Activated CD4-positive, alpha-beta T cell treated with anti-CD3 and anti-CD28 coated beads for 1 hour (primary cell): ENCODE data around the gene CDX2.
"Not testable (repeated sequence)": the region's sequence is repeated elsewhere in the genome, so short reads cannot be mapped to it uniquely, and the experiment has no call there.

Source experiments
- DNase-seq: peaks from one replicate; pipeline ENCODE4 v3.0.0-alpha.2; 2020

CDX2 gene

GRCh38 chr13:27969082-27969865 is at the start of gene CDX2:
TSS of gene CDX2 (minus strand) at chr13:27969315. CDS start at chr13:27969006, 309 bp downstream.
- no peak for DNase-seq

- DNase-seq, result no peak
Observed at GRCh38 chr13:28014301-28014700, 45.2 kb upstream of the CDX2 start.

- DNase-seq, result no peak
Observed at GRCh38 chr13:28013482-28013881, 44.4 kb upstream of the CDX2 start.

GRCh38 chr13:28012896-28013295 is 43.8 kb upstream of the CDX2 start:
- no peak for DNase-seq

GRCh38 chr13:28012383-28012782 is 43.3 kb upstream of the CDX2 start:
- no peak for DNase-seq

- no peak for DNase-seq
Observed at GRCh38 chr13:28010046-28010445, 40.9 kb upstream of the CDX2 start.

- not testable (repeated sequence) for DNase-seq
Observed at GRCh38 chr13:28005016-28005415, 35.9 kb upstream of the CDX2 start.

- no peak for DNase-seq
Observed at GRCh38 chr13:28002886-28003698, 34.0 kb upstream of the CDX2 start.

- no peak for DNase-seq
Observed at GRCh38 chr13:28001837-28002473, 32.8 kb upstream of the CDX2 start.

GRCh38 chr13:28001049-28001448 is 31.9 kb upstream of the CDX2 start:
- no peak for DNase-seq

- no peak for DNase-seq
Observed at GRCh38 chr13:28000567-28000966, 31.5 kb upstream of the CDX2 start.

GRCh38 chr13:27997904-27998522 is 28.9 kb upstream of the CDX2 start:
- DNase-seq, result no peak

GRCh38 chr13:27991881-27992280 is 22.8 kb upstream of the CDX2 start:
- DNase-seq, result no peak

- no peak for DNase-seq
Observed at GRCh38 chr13:27988520-27988919, 19.4 kb upstream of the CDX2 start, which contains the start of gene URAD. TSS of gene URAD (minus strand) at chr13:27988693. CDS start at chr13:27988637, 56 bp downstream.

GRCh38 chr13:27985600-27985999 is 16.5 kb upstream of the CDX2 start:
- no peak for DNase-seq

- DNase-seq, result no peak
Observed at GRCh38 chr13:27982361-27982760, 13.2 kb upstream of the CDX2 start.

GRCh38 chr13:27981006-27981708 is 12.0 kb upstream of the CDX2 start:
- no peak for DNase-seq

GRCh38 chr13:27980280-27980998 is 11.3 kb upstream of the CDX2 start:
- DNase-seq, result no peak

- no peak for DNase-seq
Observed at GRCh38 chr13:27979765-27980279, 10.7 kb upstream of the CDX2 start.

GRCh38 chr13:27979001-27979643 is 10.0 kb upstream of the CDX2 start:
- no peak for DNase-seq
